OCI-LY7 (cell line): ENCODE data around the gene WNT3A.

ENCODE experiments used
- EZH2phosphoT487 ChIP-seq: fragments of 200-600 bp; sonication (generic); IDR thresholded peaks from 2 replicates; pipeline ENCODE4 v1.6.1; 2018; ENCODE audit warnings: low read depth, borderline replicate concordance, mild to moderate bottlenecking, mixed run types, antibody characterized with exemption, low read length, moderate library complexity, mixed read lengths
- TF ChIP-seq, protein P1 (sequence below): fragments of 200-600 bp; sonication (generic); conservative IDR thresholded peaks from 2 replicates; pipeline ENCODE4 v1.5.1; 2014; ENCODE audit warnings: mild to moderate bottlenecking, antibody characterized with exemption, low read length, moderate library complexity, mixed read lengths

DNA sequence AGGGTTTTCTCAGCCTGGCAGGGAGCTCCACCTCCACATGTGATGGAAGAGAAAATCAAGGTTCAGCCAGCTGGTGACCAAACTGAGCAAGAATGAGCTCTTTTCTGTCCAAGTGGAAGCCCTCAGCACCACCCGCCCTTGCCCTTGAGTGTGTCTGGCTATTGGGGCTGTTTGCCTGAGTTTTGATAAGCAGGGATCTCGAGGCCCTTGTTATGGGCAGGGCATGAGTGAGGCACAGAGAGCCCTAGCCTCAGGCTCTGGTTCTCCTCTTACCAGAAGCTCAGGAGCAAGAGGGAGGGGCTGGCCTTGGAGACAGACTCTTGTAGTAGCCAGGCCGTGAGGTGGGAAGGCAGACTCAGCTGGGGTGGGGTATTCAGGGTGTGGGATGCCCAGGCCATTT lies 38.2 kb downstream of the WNT3A start:
- TF ChIP-seq, protein P1, sequence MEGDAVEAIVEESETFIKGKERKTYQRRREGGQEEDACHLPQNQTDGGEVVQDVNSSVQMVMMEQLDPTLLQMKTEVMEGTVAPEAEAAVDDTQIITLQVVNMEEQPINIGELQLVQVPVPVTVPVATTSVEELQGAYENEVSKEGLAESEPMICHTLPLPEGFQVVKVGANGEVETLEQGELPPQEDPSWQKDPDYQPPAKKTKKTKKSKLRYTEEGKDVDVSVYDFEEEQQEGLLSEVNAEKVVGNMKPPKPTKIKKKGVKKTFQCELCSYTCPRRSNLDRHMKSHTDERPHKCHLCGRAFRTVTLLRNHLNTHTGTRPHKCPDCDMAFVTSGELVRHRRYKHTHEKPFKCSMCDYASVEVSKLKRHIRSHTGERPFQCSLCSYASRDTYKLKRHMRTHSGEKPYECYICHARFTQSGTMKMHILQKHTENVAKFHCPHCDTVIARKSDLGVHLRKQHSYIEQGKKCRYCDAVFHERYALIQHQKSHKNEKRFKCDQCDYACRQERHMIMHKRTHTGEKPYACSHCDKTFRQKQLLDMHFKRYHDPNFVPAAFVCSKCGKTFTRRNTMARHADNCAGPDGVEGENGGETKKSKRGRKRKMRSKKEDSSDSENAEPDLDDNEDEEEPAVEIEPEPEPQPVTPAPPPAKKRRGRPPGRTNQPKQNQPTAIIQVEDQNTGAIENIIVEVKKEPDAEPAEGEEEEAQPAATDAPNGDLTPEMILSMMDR: no peak
- no peak for TF ChIP-seq EZH2phosphoT487
